HG03108 (cell line): ENCODE data around the gene CHKA.

ENCODE experiments used
- ATAC-seq: cut with Tn5 transposase; IDR thresholded peaks from one replicate; pipeline ENCODE4 v1.9.1; 2021; ENCODE audit warnings: moderate library complexity; ENCODE audit not compliant: unreplicated experiment

Gene CHKA

DNA sequence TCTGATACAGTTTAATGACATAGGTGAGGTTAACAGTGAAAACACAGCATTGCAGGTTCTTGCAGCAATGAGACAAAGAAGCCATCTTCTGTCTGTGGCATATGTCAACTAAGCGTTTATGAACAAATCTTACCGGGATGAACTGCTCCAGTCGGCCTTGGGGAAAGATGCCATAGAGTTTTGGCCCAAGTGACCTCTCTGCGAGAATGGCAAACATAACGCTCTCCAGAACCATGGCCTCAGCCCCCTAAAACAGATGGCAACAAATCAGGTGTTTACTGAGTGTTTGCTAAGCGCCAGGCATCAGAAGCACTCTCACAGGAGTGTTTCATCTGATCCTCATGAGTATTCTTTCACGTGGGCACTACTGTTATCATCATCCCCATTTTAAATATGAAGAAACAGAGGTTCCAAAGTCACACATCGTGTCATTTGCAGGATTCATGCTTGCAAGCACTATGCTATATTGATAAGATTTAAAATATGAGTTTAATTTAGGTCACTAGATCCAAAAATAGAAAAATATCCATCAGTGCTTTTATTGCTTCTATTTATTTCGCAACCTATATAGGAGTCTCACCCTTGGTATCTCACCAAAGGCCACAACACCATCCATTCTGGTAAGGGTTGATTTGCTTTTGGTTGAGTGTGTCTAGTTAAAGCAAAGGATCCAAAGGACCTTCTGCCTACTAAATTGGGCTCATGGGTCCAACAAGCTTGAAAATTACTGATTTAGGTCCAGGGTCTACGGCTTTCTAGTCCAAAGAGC is 46.4 kb downstream of the CHKA start:
- ATAC-seq: no peak

- ATAC-seq: no peak
Observed at GRCh38 chr11:68071281-68072048, 49.7 kb downstream of the CHKA start.

- ATAC-seq: no peak
Observed at GRCh38 chr11:68067991-68068390, 53.2 kb downstream of the CHKA start.

- no peak for ATAC-seq
Observed at GRCh38 chr11:68066742-68067141, 54.4 kb downstream of the CHKA start.

- ATAC-seq: no peak
Observed at GRCh38 chr11:68065841-68066240, 55.3 kb downstream of the CHKA start.

DNA sequence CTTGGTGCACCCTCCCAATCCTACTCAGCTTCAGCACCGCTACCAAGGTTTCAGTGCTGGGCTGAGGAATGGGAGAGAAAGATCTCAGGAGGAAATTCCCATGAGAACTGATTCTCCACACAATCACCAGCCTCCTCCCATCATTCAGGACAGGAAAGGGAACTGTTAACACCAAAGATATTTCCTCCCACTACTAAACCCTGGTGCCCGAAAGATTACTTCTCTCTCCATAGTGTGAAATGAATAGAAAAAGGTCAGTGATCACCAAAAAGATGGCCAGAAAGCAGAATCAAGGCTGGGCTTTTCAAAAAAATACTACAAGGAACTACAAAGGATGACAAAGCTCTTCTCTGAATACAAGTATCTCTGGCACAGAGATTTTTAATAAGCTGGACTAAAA is 56.3 kb downstream of the CHKA start:
- no peak for ATAC-seq

DNA sequence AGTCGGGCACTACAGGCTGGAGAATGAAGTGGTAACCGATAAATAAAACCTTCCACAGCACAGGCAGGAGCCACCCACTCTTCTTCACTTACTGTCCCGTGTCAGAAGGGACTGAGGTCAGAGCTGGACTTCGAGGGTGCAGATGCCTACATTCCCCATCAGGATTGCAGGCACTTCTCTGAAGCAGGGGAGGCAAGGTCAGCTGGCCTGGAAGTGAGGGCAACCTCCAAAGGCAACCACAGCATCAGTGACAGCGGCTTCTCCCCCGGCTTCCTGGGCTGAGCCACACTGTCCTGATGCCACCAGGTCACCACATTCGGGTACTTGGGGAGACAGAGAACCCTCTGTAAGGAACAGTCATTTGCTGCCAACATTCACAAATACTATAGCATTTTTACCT is 59.7 kb downstream of the CHKA start:
- ATAC-seq: no peak

DNA sequence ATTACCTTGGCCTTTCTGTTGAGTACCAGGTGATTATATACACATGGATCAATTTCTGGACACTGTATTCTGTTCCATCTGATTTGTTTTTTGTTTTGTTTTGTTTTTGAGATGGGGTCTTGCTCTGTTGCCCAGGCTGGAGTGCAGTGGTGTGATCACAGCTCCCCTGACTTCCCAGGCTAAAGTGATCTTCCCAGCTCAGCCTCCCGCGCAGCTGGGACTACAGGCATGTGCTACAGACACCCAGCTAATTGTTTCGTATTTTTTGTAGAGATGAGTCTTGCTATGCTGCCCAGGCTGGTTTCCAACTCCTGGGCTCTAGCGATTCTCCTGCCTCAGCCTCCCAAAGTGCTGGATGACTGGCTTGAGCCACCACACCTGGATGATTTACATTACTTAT is 63.4 kb downstream of the CHKA start:
- ATAC-seq: no peak

GRCh38 chr11:68056317-68057285 is 64.6 kb downstream of the CHKA start:
- ATAC-seq: no peak

DNA sequence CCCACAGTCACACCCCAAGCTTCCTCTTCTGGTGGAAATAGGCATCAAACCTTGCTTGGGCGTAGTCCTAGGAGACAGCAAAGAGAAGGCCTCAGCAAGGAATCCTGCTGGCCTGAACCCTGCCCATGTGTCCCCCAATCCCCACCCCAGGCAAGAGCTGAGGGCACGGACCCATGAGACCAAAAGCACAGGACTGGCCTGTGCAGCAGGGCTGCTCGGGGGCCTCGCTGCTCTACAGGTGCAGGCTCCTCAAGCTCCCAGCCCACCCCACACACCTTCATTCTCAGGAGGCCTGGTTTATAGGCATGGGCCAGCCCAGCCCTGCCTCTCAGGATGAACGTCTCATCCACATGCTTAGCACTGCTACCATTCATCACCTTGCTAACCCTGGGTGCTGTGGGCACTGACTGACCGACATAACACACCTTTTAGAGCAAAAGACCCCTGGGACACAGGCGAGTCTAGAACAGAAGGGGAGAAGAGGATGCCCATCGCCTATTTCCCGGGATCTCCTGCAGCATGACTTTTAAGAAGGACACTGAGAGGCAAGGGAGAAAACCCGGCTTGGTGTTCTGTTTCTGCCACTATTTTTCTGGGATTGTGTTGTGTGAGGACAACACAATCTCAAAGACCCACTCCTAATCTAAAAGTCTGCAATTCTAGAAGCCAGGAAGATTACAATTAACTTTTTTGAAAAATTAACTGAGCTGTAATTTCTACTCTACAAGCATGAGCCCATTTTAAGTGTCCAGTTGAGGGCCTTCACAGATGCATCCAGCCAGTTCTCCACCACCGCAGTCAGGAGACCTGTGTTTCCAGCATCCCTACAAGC is 67.0 kb downstream of the CHKA start:
- no peak for ATAC-seq

DNA sequence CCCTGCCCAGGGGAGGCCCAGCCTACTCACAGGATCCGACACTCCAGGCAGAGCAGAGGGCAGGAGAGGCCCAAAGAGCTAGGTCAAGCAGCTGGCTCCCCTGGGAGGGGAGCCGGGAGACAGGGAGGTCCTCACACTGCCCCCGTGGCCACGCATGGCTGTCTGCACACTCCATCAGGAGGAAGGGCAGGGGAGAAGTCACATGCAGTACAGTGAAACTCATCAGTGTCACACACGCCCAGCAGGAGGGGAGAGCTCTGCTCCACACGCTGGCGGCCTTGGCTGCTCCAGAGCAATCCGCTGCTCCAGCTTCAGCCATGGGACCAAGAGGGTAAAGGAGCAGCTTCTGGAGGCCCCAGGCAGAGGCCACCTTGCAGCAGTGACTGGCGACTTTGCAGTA is 68.1 kb downstream of the CHKA start:
- no peak for ATAC-seq

DNA sequence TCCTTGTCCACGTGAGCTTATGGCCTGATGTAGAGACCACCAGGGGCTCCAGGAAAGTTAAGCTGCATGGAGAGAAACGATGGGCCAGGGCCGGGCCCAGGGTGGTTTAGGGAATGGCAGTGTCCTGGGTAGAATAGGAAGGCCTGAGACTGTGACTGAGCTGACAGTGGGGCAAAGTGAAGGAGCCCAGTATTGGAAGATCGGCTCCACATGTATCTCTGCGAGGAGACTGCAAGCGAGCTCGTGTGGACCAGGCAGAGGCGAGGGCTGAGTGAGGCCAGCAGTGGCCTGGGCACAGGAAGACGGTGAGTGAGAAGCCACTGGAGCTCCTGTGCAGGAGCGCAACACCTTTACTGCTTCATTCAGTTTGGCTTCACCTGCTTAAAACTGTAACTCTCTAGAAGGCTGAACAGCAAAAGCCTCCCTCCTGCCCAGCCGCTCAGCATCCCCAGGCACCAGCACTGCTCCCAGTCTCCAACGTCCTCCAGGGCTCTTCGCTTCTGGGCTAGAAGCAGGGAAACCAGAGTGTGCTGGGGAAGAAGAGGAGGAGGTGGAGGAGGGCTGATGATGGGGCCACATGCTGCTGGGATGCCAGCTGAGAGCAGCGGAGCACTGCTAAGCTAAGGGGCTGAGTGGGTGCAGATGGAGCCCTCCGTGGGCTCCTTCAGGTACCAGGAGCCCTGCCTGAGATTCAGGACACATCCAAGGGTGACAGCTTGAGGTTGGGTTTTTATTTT is 68.9 kb downstream of the CHKA start:
- ATAC-seq: no peak

DNA sequence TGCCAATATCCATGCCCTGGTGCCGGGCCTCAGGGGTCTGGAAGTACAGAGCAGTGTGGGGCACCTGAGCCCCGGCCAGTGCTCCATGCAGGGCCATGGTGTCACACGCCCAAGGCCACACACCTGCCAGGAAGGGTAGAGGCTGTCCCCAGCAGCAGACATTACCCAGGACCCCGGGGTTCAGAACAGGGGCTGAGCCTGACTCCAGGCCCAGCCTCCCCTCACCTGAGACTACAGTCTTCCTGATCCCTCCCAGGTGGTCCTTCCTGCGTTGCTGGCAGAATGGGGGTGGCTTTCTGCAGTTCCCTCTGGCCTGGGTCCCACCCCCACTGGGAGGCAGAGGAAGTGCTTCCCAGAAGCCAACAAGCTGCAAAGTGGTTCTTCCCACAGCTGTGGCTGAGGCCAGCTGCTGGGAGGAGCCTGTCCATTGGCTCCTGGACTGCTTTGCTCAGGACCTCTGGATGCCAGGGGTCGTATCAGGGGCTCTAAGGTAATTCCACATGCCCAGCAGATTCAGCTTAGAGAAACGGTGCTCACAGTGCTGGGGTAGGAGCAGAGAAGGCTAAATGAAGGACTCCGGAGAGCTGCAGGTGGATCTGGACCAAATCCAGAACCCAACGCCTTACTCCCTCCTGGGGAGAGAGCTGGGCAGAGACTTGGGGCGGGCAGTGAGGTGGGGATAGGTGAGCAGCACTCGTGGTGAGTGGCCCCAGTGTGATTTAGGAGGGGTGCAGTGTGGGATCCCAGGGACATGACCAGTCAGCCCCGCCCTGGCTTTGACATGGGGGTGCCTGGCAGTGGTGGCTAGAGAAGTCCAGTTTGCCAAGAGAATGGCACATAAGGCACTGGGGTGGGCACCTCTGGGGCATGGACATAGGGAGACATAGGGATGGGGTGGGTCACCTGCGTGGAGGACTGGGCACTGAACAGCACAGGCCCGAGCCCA is 69.7 kb downstream of the CHKA start:
- ATAC-seq: no peak

DNA sequence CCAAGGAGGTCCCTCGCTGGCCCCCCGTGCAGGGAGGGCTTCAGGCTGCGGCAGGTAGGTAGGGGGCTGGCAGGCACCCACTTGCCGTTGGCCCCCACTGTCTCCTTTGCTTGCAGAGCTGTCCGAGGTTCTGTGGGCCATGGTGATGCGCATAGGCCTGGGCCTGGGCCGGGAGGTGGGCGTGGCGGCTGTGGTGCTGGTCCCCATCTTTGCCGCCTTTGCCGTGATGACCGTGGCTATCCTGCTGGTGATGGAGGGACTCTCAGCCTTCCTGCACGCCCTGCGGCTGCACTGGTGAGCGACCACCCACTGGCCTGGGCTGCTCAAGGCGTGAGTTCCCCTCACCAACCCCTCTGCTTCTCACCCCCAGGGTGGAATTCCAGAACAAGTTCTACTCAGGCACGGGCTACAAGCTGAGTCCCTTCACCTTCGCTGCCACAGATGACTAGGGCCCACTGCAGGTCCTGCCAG is 70.8 kb downstream of the CHKA start:
- ATAC-seq: no peak

DNA sequence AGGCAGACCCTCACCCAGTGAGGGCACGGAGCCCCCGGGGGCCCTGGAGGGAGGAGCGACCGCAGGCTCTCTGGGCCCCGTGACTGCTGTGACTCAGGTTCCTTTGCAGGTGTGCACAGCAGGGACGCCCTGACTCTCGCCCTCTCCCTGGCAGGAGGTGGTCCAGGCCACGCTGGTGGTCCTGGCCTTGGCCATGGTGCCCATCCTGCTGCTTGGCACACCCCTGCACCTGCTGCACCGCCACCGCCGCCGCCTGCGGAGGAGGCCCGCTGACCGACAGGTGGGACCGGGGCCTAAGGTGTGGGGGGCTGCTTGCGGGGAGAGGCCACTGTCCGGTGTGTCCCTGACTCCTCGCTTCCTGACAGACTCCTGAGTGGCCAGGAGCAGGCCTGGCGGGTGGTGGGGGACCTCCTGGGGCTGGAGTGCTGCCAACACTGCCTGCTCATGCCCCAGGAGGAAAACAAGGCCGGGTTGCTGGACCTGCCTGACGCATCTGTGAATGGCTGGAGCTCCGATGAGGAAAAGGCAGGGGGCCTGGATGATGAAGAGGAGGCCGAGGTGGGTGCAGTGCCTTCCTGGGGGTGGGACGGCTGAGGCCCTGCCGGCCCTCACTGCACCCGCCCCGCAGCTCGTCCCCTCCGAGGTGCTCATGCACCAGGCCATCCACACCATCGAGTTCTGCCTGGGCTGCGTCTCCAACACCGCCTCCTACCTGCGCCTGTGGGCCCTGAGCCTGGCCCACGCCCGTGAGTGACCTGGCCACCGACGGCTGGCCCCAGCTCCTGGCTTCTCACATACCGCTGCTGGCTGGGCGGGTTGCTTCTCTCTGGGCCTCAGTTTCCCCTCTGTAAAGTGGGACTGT is 71.4 kb downstream of the CHKA start:
- no peak for ATAC-seq

GRCh38 chr11:68048681-68049508 is 72.3 kb downstream of the CHKA start:
- ATAC-seq: no peak
